Subcutaneous abdominal adipose tissue (tissue), 5 donors: ENCODE measurements around the gene PPAN.
A peak's percentile ranks its signal among the peaks of the same experiment; 100 is the strongest.

ENCODE experiments used
- H3K27ac ChIP-seq: one replicate; pipeline ENCODE4 v1.7.0; 2013; ENCODE audit warnings: low read depth, mild to moderate bottlenecking, inconsistent platforms, low read length, moderate library complexity
- H3K27me3 ChIP-seq, 5 donors: one replicate each; pipeline ENCODE4 v1.7.0; 2013; ENCODE audit warnings: low read length in 5 of 5, inconsistent platforms in 1 of 5; ENCODE audit not compliant: control insufficient read depth in 5 of 5, insufficient read depth in 4 of 5
- H3K36me3 ChIP-seq, 5 donors: one replicate each; pipeline ENCODE4 v1.7.0; 2013; ENCODE audit warnings: low read length in 5 of 5; ENCODE audit not compliant: control insufficient read depth in 5 of 5, insufficient read depth in 5 of 5
- H3K4me1 ChIP-seq, 5 donors: one replicate each; pipeline ENCODE4 v1.7.0; 2013; ENCODE audit warnings: low read length in 5 of 5, mild to moderate bottlenecking in 3 of 5, moderate library complexity in 1 of 5; ENCODE audit not compliant: control insufficient read depth in 5 of 5, insufficient read depth in 5 of 5
- H3K4me3 ChIP-seq, 5 donors: one replicate each; pipeline ENCODE4 v1.7.0; 2013; ENCODE audit warnings: low read length in 5 of 5, low read depth in 1 of 5
- H3K9ac ChIP-seq, 5 donors: one replicate each; pipeline ENCODE4 v1.7.0; 2013; ENCODE audit warnings: low read length in 5 of 5, mild to moderate bottlenecking in 4 of 5, moderate library complexity in 3 of 5
- H3K9me3 ChIP-seq, 5 donors: one replicate each; pipeline ENCODE4 v1.7.0; 2013; ENCODE audit warnings: low read length in 5 of 5; ENCODE audit not compliant: control insufficient read depth in 5 of 5
- donor health status: healthy.
- donor health status: healthy.
- donor health status: healthy.
- donor health status: healthy.
- donor health status: healthy.

Gene PPAN

GRCh38 chr19:10112895-10113591, 6.9 kb downstream of the PPAN start:
- Histone ChIP-seq H3K9me3 (no peaks in the 10 kb centered on the region), H3K36me3 (peaks cover 0 to 73% (median 67%) of the 10 kb centered on the region in 5 donors), H3K27ac (no peak overlapping the region), H3K9ac (no peak overlapping the region), H3K27me3 (no peaks in the 10 kb centered on the region), H3K4me3 (peak overlapping the region in 1 of 5 donors; percentile 10), H3K4me1 (peaks cover 0 to 20% (median 7%) of the 10 kb centered on the region in 5 donors)

- Histone ChIP-seq H3K9me3 (no peaks in the 10 kb centered on the region), H3K27me3 (no peaks in the 10 kb centered on the region), H3K27ac (no peak overlapping the region), H3K36me3 (peaks cover 0 to 71% (median 62%) of the 10 kb centered on the region in 5 donors), H3K4me3 (peak overlapping the region in 1 of 5 donors; percentile 10), H3K4me1 (peaks cover 0 to 23% (median 8%) of the 10 kb centered on the region in 5 donors), H3K9ac (no peak overlapping the region)
Measured at GRCh38 chr19:10113592-10113963, 7.4 kb downstream of the PPAN start.

GRCh38 chr19:10113964-10114650, 7.9 kb downstream of the PPAN start:
- Histone ChIP-seq H3K27me3 (no peaks in the 10 kb centered on the region), H3K4me3 (no peak overlapping the region), H3K4me1 (peaks cover 3 to 28% (median 13%) of the 10 kb centered on the region in 5 donors), H3K27ac (no peak overlapping the region), H3K9me3 (no peaks in the 10 kb centered on the region), H3K36me3 (peaks cover 0 to 66% (median 59%) of the 10 kb centered on the region in 5 donors), H3K9ac (no peak overlapping the region)

GRCh38 chr19:10114651-10115391, 8.7 kb downstream of the PPAN start:
- Histone ChIP-seq H3K27ac (no peak overlapping the region), H3K9ac (no peak overlapping the region), H3K36me3 (peaks cover 0 to 59% (median 52%) of the 10 kb centered on the region in 5 donors), H3K4me3 (no peak overlapping the region), H3K9me3 (no peaks in the 10 kb centered on the region), H3K4me1 (peaks cover 4 to 34% (median 16%) of the 10 kb centered on the region in 5 donors), H3K27me3 (no peaks in the 10 kb centered on the region)

GRCh38 chr19:10115392-10116084, 9.4 kb downstream of the PPAN start:
- peaks cover 0 to 52% (median 45%) of the 10 kb centered on the region in 5 donors for H3K36me3 ChIP-seq
- H3K27ac ChIP-seq, result no peak overlapping the region
- H3K9ac ChIP-seq, result no peak overlapping the region

GRCh38 chr19:10116085-10116865, 10.1 kb downstream of the PPAN start:
- peaks cover 4 to 43% (median 23%) of the 10 kb centered on the region in 5 donors for H3K4me1 ChIP-seq
- H3K4me3 ChIP-seq, result no peak overlapping the region
- H3K9ac ChIP-seq, result no peak overlapping the region
- no peak overlapping the region for H3K27ac ChIP-seq
- no peaks in the 10 kb centered on the region for H3K27me3 ChIP-seq
- H3K36me3 ChIP-seq, result peaks cover 0 to 44% (median 37%) of the 10 kb centered on the region in 5 donors
- no peaks in the 10 kb centered on the region for H3K9me3 ChIP-seq

More at GRCh38 chr19:10115392-10116084, 9.4 kb downstream of the PPAN start:
- H3K4me3 ChIP-seq, result no peak overlapping the region
- peaks cover 4 to 39% (median 16%) of the 10 kb centered on the region in 5 donors for H3K4me1 ChIP-seq
- H3K9me3 ChIP-seq, result no peaks in the 10 kb centered on the region
- H3K27me3 ChIP-seq, result no peaks in the 10 kb centered on the region

GRCh38 chr19:10116866-10117616, 10.9 kb downstream of the PPAN start:
- no peak overlapping the region for H3K9ac ChIP-seq
- peaks cover 4 to 40% (median 23%) of the 10 kb centered on the region in 5 donors for H3K4me1 ChIP-seq
- peaks cover 0 to 42% (median 34%) of the 10 kb centered on the region in 5 donors for H3K36me3 ChIP-seq
- no peaks in the 10 kb centered on the region for H3K27me3 ChIP-seq
- no peak overlapping the region for H3K4me3 ChIP-seq
- no peak overlapping the region for H3K27ac ChIP-seq
- no peaks in the 10 kb centered on the region for H3K9me3 ChIP-seq

GRCh38 chr19:10118960-10119359, 12.8 kb downstream of the PPAN start:
- Histone ChIP-seq H3K36me3 (peaks cover 0 to 42% (median 34%) of the 10 kb centered on the region in 5 donors), H3K4me1 (peaks cover 4 to 26% (median 17%) of the 10 kb centered on the region in 5 donors), H3K27ac (peak overlapping the region; percentile 67)

More at GRCh38 chr19:10118960-10119359, 12.8 kb downstream of the PPAN start:
- peak overlapping the region; percentile 77 to 99 (median 93) for H3K4me3 ChIP-seq
- H3K9me3 ChIP-seq, result no peaks in the 10 kb centered on the region
- H3K9ac ChIP-seq, result peak overlapping the region; percentile 84 to 97 (median 94)
- H3K27me3 ChIP-seq, result no peaks in the 10 kb centered on the region
